ENCODE data around the gene DGKG.

The DGKG gene

DNA sequence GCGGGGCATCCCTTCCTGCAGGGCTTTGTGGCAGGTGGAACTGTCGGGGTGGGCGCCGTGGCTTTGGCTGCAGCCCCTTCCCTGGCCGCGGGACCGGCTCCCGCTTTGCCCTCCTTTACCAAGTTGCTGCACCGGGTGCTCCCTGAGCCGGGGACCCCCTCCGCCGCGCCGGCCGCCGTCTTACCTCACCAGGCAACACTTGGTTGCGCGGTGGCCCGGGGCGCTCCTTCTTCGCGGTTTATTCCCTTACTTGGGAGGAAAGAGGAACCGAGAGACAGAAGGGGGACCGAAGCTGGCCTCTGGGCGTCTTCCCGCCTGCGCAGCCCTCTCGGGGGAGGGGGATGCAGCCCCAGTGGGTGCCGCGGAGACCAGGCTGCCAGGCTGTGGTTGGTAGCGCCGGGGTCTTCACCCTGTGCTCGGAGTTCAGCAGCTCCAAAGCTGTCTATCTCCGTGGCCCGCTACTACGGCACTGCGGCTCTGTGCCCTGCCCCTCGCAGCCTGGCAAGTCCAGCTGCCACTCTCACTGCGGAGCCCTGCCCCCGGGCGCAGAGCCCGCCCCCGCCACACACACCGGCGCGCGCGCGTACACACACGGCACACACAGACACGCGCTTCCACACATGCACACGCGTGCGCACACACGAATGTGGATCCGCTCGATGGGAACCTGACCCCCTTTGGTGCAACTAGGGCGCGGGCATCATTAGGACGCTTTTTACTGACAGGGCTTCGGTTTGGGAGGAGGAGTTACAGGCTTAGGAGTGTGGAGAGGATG, at the start of gene DGKG:
Gene DGKG (minus strand): TSS at position 473 of the 775 bp plus-strand sequence. CDS start 41,775 bp downstream, outside the sequence.
- Histone ChIP-seq H3K36me3 (ENCODE audit: control insufficient read depth, insufficient read depth, low read length) (no peaks in the 10 kb centered on the region), H3K27me3 (replicated peaks; ENCODE audit: control insufficient read depth, insufficient read depth, low read length) (peaks cover 7% of the 10 kb centered on the region), H3K4me3 (replicated peaks; ENCODE audit: low read depth, low read length) (peak within 1 kb of the TSS; percentile 58)
- peak; percentile 78 for DNase-seq (ENCODE audit: extremely low read depth, insufficient read length)
- TF ChIP-seq, protein P1, sequence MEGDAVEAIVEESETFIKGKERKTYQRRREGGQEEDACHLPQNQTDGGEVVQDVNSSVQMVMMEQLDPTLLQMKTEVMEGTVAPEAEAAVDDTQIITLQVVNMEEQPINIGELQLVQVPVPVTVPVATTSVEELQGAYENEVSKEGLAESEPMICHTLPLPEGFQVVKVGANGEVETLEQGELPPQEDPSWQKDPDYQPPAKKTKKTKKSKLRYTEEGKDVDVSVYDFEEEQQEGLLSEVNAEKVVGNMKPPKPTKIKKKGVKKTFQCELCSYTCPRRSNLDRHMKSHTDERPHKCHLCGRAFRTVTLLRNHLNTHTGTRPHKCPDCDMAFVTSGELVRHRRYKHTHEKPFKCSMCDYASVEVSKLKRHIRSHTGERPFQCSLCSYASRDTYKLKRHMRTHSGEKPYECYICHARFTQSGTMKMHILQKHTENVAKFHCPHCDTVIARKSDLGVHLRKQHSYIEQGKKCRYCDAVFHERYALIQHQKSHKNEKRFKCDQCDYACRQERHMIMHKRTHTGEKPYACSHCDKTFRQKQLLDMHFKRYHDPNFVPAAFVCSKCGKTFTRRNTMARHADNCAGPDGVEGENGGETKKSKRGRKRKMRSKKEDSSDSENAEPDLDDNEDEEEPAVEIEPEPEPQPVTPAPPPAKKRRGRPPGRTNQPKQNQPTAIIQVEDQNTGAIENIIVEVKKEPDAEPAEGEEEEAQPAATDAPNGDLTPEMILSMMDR (IDR thresholded peaks at IDR 0.05; ENCODE audit: insufficient read depth, low read length, poor library complexity, severe bottlenecking) = no peak

DNA sequence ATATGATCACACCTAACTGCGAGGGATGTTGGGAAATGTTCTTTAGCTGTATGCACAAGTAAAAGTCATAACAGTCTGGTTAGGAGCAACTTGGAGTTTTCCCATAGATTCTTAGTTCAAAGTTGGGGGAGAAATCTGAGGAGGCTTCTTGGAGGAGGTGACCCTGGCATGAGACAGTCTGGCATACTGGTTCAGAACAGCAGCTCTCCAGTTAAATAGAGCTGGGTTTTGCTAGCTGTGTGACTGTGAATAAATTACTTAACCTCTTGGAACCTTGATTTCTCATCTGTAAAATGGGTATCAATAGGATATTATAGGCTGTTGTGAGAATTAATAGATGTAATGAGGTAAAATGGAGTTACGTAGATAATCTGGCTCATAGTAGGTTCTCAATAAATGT, 49.1 kb upstream of the DGKG start:
- no peaks in the 10 kb centered on the region for H3K36me3 ChIP-seq (ENCODE audit: control insufficient read depth, insufficient read depth, low read length)
- H3K4me3 ChIP-seq (replicated peaks; ENCODE audit: low read depth, low read length) = no peak overlapping the region
- DNase-seq (ENCODE audit: extremely low read depth, insufficient read length) = no peak
- TF ChIP-seq, protein P1 (IDR thresholded peaks at IDR 0.05; ENCODE audit: insufficient read depth, low read length, poor library complexity, severe bottlenecking) = no peak
- no peaks in the 10 kb centered on the region for H3K27me3 ChIP-seq (replicated peaks; ENCODE audit: control insufficient read depth, insufficient read depth, low read length)

DNA sequence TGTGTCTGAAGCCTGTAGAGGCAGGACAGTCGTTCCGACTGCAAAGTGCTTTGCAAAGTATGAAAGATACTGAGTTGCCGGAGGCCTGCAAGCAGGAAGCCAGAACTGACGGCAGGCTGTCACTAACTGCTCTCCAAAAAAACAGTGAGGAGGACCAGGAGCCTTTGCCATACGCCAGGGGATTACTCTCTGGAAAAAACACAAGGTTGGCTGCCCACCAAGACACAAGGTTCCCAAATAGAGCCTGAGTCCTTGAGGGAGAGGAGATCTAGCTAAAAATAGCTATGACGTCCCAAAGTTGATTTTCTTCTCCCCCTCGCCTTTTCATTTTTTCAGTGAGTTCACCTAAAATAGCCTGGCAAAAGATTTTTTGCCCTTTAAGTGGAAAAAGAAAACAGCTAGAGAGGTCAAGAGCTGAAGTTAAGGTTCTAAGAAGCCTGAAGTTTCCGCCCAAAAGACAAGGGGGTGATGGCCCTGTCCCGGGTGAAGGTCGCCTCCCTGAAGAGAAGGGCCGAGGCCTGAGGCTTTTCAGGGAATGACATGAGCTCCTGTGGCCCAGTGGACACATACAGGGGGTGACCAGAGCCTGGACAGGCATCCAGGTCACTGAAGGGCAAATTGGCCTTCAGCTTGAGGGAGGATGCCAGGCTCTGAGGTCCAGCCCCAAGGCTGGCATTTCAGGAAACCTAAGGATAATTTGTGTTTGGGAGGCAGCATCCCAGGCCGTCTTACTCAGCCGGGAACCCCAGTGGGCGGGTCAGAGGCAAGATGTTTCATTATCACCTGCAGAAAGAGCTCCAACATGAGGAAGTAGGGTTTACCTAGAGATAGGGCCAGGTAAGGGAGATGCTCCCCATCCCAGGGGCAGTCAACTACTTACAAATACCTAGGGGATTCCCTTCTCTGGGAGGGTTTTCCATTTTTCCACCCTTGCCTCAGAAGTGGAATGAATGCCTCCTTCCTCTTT, 44.9 kb upstream of the DGKG start:
- TF ChIP-seq, protein P1 (IDR thresholded peaks at IDR 0.05; ENCODE audit: insufficient read depth, low read length, poor library complexity, severe bottlenecking) = no peak
- DNase-seq (ENCODE audit: extremely low read depth, insufficient read length) = no peak
- H3K4me3 ChIP-seq (replicated peaks; ENCODE audit: low read depth, low read length) = no peak overlapping the region
- no peaks in the 10 kb centered on the region for H3K36me3 ChIP-seq (ENCODE audit: control insufficient read depth, insufficient read depth, low read length)
- no peaks in the 10 kb centered on the region for H3K27me3 ChIP-seq (replicated peaks; ENCODE audit: control insufficient read depth, insufficient read depth, low read length)

DNA sequence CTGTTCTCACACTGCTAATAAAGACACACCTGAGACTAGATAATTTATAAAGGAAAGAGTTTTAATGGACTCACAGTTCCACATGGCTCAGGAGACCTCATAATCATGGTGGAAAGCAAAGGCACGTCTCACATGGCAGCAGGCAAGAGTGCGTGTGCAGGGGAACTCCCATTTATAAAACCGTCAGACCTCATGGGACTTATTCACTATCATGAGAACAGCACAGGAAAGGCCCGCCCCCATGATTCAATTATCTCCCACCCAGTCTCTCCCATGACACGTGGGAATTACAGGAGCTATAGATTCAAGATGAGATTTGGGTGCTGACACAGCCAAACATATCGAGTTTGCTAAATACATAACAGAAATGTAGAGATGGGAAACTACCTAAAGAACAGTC, 39.5 kb upstream of the DGKG start:
- TF ChIP-seq, protein P1 (IDR thresholded peaks at IDR 0.05; ENCODE audit: insufficient read depth, low read length, poor library complexity, severe bottlenecking) = no peak
- H3K27me3 ChIP-seq (replicated peaks; ENCODE audit: control insufficient read depth, insufficient read depth, low read length) = no peaks in the 10 kb centered on the region
- no peak for DNase-seq (ENCODE audit: extremely low read depth, insufficient read length)
- no peaks in the 10 kb centered on the region for H3K36me3 ChIP-seq (ENCODE audit: control insufficient read depth, insufficient read depth, low read length)
- H3K4me3 ChIP-seq (replicated peaks; ENCODE audit: low read depth, low read length) = no peak overlapping the region

DNA sequence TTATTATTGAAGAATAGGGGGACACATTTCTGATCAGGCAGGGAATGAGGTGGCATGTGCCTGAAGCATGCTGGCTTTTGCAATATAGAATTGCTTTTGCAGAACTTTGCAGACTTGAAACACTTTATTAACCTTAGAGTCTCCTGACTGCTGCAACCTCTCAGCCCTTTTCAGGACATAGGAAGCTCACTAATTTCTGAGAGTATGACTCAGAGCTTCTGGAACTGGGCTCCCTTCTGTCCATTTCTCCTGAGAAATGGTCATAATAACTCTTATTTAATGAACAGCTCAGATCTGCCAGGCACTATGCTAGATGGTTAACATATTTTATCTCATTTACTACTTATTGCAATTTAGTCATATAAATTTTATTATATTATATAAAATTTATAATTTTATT, 38.6 kb upstream of the DGKG start:
- Histone ChIP-seq H3K4me3 (replicated peaks; ENCODE audit: low read depth, low read length) (no peak overlapping the region), H3K36me3 (ENCODE audit: control insufficient read depth, insufficient read depth, low read length) (no peaks in the 10 kb centered on the region), H3K27me3 (replicated peaks; ENCODE audit: control insufficient read depth, insufficient read depth, low read length) (no peaks in the 10 kb centered on the region)
- no peak for DNase-seq (ENCODE audit: extremely low read depth, insufficient read length)
- TF ChIP-seq, protein P1 (IDR thresholded peaks at IDR 0.05; ENCODE audit: insufficient read depth, low read length, poor library complexity, severe bottlenecking) = no peak

All from GM06990 (cell line).